Activated T-cell treated with anti-CD3 and anti-CD28 coated beads, Interleukin-2, amount 50 U/mL, for 48 hours (primary cell): ENCODE measurements around the gene TTLL6.
A peak's percentile ranks its signal among the peaks of the same experiment; 100 is the strongest.

ENCODE experiments used
- DNase-seq, 2 experiments: peaks; one replicate each; pipeline ENCODE4 v3.0.0-alpha.2; 2020

The TTLL6 gene

DNA sequence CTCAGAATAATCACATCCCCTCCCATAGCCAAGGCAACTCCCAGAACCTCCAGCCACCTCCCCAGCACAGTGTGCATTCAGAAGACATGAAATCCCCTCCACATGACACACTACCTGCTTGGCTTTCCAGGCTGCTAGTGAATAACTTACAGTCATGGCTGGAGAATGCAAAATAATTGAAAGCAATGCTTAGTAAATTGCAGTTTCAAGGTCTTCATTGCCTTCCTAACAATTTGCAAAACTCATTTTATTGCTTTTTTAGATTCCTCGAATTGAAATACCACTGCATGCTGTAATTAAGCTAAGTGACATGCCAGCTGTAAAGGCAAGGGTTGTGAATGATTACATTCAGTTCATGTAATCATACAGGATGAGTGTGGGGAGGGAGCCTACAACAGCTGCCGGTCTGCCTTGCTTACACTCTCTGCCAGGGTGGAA, 59.5 kb downstream of the TTLL6 start:
- no peak for DNase-seq

DNA sequence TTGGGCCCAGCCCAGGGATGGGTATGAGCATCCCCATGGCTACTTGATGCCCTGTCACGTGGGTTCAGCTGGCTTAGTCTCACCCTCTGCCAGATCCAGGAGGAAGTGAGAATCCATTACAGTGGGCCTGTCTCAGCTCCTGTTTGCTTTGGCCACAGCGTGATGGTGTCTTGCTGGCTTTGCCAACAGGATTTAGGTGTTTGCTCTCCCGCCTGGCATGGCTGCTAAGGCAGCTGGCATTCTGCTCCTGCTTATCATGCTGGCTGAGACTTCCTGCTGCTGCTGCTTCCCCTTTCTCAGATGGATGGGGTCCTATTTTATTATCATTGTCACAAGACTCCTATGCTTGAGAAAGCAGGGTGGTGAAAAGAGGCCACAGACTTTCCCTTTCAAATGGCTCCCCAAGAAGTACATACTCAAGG, 60.2 kb downstream of the TTLL6 start:
- no peak for DNase-seq

DNA sequence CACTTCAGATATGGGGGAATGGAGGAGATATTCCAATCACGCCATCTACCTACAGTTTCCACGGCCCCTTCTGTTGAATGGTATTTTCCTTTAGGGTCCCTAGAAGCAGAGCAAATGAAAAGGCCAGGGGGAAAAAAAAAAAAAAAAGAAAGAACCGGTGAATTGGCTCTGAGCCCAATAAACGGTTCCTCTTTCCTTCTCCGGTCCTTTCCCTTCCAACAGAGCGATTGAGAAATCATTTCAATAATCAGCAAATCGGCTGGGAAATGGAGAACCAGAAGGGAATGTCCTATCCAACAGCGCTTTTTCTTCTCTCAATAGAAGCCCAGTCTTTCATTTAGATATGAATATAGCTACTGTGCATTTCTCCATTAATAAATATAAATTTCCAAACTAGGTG, 61.7 kb downstream of the TTLL6 start:
- no peak for DNase-seq

DNA sequence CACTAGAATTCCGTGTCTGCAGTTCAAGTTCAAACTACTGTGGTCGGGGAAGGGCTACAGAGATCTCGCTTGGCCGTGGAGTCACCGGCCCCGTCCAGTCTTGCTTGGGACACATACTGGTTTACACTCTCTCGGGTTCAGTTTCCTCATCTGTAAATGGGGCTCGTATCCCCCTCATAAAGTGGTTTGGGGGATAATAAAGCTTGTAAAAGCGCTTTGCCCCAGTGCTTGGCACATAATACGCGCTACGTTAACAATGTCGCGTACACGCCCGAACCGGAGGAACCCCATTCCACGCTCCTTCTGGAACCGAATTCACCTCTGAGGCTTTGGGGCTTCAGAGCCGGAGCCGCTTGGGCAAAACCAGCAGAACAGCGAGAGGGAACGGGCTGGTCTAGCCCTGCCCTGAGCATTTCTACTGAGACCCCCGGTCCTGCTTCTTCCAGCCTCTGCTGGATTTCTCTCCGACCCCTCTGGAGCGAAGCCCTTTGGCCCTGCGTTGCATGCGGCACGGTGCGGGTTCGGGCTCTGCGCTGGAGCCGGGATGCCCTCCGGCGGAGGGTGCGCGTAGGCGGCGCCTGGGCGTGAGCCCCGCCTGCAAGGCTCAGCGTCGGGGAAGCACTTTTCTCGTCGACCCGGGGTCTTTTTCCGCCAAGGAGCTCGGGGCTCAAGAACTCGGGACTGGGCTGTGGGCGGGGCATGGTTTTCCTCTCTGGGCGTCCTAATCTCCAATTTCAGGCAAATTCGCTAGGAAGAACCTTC, 62.3 kb downstream of the TTLL6 start:
- no peak for DNase-seq

DNA sequence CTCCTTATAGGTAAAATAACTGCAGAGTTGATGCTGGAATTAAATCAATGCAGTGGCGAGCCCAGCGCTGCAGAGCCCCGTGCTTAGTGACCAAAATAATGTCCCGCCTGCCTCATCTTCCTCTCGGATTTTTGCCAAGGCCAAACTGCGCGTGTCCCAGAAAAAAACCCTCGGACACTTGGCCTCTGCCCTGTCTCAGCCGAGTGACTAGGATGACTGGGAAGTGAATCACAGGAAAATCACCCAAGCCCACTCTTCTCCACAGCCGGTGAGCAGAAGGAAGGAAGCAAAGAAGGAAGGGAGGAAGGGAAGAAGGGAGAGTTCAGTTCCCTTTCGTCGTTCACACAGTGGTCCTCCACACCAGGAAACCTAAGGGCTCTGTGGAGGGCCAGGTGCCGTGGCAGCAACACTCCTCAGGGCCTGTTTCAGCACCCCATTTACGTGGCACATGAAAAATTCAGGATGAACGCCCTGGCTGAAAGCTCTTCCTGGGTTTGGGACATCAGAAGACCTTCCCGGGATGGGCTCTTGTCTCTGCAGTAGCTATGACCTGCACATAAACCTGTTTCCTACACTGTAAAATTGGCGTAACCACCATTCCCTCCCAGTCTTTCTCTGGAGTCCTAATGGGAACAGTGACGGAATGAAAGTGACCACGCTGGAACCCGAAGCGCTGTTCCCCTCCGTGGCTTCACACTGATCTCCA, 63.1 kb downstream of the TTLL6 start:
- no peak for DNase-seq

DNA sequence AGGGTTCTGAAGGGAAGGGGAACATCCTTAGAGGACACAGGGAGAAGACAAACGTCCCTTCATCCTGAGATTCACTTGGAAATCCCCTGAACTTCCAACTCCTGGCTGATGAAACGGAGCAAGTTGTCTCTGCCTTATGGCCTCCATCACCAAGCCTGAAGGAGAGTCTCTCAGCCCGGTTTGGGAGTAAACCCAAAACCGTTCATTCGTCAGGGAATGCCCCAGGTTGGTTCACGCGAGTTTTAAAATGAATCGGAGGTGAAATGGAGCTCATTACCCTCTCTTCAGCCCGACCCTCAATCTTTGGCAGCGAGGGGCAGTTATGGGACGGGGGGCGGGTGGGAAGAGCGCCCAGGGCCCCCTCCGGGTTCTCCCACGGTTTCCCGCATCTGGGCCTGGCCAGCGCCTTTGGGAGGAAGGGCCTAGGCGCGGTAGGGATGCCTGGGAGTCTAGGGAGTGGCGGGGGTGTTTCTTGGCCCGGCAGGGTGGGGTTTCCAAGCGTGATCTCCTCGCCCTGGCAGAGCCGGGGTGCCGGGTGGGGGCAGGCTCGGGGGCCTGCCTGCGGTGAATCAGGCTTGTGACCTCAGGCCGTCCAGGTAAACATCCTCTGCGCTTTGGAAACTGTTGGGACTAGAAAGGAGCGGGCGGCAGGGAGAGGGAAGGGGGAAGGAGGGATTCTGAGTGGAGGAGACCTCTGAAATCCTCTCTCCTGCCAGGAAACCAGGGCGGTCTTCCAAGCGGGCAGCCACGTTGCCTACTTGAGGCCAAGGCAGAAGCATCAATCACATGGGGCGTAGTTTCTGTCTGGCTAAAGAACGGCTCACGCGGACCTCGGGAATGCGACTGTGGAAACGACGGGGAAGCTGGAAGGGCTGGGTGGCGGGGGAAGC, 64.4 kb downstream of the TTLL6 start:
- DNase-seq: no peak

DNA sequence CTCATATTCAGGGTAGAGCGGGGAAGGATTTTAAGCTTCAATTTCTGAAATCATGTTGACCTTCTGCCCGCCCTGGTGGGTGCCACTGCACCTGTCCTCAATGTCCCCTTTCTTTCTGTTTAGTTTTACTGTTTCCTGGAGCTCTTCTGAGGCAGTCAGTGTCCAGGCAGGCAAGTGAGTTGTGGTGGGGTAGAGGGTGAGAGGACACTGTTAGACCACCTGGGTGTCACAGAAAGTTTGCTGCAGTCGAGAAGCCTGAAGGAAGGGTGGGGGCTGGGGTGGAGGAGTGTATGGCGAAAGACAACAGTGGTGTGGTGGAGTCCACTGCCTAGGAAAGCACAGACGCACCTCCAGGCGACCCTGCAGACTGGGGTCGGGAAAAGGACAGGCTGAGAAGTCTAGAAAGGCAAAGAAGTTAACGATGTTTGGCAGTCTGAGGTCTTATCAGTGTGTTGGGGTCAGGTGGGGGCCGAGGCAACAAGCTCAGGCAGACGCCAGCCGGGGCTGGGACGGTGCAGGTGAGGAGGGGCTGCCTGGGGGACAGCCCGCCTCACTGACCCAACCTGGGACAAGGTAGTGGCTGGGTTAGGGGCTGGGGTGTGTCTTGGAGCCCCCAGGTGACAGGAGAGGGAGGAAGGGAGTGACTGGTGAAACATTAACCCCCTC, 65.2 kb downstream of the TTLL6 start:
- DNase-seq: no peak

DNA sequence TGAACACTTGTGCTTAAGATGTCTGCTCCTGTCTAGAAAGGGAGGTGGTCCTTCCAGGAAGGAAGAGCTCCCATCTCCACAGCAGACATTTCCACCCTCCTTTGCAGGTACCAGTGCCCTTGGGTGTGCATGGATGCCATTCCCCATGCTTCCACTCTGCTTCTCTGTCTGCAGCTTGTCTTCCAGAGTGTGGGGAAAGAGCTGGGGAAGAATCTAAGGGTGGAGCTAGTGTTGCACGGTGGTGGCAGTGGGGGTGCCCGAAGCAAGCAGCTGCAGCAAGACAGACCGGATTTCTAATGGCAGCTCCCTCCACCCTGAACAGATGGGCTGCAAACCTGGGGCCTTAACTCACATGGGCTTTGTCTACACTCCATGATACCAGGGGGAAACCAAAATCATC, 65.9 kb downstream of the TTLL6 start:
- DNase-seq: no peak

DNA sequence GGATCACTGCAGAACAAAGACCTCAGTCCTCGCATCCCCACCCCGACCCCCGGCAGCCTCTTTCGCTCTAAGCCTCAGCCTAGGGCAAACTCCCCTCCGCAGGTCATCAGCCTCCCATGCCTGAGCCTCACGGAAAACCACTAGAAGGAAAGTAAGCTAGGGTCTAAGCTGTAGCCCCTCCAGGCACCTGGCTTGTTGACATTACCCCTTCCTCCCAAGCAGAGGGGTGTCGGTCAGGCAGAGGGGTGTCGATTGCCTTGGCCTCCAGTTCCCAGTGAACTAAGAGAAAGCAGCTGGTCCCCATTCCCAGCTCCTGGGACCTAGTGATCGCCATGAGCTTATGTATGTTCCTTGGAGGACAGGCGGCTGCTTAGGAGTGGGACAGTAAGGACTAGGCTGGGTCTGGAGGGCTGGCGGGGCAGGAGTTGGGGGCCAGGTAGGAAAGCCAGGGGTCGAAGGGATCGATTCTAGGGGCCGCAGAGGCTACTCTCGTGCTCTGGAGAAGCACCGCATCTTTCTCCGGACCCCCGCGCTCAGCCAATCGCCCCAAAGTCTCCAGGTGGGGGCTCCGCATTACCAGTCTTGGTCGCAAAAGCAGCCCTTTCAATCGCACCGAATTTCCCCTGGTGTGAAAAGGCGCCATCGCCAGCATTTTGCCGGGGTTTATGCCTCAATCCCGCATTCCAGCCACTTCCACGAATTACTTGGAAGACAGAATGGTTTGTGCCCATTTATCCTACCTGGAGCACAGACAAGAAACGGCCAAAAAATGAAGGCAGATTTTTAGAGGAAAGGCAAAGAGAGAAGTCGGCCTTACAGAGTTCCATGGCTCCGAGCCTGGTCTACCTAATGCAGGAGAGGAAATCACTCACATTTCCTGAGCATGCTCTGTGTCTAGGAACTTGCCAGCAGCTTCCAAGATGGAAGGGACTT, 67.1 kb downstream of the TTLL6 start:
- DNase-seq: no peak

DNA sequence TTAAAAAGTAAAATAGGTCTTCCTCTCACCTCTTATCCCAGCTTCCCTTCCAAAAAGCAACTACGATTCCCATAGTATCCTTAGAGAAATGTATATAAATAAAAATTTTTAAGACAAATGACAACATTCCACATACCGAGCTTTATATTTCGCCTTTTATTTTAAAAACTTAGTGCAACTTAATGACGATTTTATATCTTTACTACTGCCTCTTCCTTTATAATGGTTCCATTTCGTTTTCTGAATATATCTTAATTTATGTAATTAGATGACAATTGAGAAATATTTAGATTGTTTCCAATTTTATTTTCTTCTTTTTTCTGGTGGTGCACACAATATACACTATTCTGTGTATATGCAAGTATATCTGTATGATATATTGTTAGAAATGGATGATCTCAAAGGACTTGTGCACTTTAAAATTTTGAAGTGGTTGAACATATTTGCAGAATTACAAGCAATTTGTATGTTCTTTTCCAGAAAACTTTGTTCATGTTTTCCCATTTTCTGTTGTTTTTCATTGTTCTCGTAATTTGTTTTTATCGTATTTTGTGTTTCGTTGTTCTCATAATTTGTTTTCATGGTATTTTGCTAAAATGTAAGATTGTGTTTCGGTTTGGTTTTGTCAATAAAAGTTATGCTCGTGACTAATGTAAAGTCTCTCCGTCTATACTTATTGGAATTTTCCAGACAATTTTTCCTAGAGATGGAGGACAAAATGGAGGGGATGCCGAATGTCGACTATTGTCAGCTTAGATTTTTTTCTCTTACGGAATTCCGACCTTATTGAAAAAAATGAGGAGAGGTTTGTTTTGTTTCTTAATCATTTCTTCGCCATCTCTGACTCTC, 68.1 kb downstream of the TTLL6 start:
- no peak for DNase-seq

DNA sequence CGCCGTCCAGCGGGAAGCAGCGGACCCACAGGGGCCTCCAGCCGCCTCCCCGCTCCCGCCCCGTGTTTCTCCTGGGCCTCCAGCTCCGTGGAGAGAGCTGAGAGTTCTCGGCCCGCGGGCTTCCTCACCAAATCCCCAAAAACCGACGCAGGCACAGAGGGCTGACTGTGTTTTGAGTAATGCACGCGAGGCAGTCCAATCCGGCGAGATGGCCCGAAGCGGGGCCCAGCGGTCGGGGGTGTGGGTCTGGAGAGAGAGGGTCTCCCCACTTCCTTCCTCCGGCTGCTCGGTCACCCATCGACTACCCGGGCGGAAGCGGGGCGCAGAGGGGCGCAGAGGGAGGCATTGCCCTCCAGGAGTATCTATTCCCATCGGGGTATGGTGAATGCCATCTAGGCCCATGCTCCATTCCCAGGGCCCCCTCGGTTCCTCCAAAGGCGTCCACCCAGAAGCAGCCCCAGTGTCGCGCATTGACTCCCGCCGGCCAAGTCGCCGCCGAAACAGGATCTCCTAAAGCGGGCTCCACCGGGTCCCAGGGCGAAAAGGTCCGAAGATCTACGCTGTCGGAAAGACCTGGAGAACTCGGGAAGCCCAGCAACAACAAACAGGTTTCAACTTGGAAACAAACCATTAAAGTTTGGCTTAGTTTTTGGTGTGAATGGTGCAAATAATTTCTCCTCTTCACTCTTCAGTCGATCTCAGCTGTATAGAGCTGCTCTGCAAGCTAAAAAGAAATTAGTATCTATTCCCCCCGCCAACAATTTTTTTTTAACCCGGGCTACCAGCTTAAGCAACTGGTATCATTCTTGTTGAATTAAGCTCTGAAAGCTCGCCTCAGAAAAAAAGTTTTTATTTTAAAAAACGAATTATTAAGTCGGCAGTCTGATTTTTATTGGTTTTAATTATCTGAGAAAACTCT, 69.3 kb downstream of the TTLL6 start:
- DNase-seq: peak in 1 of 2 experiments; percentile 25

DNA sequence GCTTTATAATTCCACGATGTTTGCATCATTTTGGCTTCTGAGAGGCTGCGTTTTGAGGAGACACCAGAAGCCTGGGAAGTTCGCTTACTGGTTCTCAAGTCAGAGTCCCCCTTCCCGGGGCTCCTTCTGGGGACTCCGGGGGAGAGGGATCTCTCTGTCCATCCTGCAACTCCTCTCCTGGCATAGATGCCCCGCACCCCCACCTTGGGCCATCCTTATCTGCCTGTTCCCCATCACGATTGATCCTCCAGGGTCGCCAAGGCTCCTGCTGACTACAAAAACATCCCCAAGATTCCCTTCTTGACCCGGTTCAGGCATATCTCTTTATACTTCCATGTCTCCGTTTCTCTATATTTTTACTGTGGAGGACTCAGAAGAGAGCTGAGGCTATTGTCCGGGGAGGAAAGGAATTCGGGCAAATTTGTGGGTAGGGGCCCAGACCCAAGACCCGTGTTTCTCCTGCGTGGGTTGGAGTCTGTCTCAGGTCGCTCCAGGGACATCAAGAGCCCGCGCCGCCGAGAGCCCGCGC, 70.0 kb downstream of the TTLL6 start:
- no peak for DNase-seq

DNA sequence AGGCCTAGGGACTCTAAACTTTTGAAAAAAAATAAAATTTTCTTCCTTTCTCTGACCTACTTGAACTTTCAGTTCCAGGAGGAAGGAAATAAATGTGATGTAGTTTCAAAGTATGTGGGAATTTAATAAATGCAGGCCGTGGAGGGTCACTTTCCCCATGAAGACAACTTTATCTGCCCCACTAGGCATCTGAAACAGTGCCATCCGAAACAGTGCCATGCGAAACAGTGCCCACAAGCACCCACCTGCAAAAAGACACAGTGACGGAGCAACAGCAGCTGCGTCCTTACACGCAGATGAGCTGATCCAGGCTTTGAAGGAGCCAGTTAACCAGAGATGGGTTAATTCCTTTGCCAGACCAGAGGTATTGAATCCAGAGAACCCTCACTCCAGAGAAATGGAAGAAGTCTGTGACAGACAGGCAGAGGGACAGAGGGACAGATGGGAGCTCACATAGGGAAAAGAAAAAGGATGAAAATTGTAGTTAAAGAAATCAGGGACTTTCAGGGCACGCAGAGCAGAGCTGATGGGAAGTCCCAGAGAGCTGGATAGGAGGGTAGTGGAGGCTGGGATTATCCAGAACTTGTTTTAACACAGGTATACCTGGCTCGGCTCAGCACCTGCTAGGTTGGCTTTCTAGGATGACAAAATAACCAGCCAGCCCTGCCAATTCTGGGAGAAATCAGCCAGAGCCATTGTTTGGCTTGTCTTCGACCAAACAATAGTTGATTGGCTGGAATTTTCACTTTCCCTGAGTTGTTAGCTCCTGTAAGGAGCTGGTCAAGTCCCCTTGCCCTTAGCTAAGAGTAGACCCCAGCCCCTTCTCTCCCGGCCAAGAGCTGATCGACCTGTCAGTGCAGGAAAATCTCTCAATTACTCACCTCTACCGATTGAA, 71.4 kb downstream of the TTLL6 start:
- DNase-seq: no peak

DNA sequence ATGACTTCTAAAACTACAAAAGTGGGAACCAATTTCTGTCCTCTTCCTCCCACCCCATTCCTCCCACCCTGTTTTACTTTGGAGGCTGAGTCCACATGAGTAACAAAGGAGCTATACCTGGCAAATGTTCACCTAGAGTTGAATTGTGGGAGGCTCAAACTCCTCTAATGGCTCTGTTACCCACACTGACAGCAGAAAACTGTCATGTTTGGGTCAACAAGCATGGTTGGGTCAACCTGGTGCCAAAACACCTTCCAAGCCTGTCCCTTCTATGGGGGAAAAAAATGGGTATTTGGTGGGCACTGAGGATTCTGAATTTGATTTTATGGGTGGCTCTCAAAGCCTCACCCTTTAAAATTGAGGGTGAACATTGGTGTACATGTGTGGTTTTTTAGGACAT, 76.5 kb downstream of the TTLL6 start:
- DNase-seq: no peak

DNA sequence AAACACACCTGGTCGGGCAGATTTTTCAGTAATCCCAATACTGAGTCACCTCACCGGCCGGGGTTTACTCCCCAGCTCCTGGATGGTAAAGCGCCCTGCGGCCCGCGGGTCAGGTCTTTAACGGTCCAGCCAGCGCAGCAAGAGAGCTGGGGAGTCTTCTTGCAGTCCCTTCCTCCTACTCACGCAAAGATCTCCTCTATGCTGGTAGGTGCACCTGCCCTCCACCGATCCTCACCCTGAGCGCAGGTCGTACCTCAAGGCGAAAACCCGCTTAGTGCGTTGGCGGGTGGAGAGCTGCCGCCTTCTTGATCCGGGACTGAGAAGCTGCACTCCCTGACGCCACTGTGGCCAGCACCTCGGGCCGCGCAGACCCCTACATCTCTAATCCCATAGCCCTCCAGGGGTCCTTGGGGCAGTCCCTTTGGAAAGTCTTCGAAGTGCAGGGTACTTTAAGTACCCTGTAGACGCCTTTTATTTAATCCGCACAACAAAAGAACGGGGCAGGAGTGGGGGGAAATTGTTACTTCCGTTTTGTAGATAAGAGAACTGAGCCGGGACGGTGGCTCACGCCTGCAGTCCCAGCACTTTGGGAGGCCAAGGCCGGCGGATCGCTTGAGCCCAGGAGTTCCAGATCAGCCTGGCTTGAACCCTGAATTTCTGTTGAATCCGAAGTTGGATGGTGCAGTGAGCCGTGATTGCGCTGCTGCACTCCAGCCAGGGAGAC, 78.1 kb downstream of the TTLL6 start:
- DNase-seq: no peak

DNA sequence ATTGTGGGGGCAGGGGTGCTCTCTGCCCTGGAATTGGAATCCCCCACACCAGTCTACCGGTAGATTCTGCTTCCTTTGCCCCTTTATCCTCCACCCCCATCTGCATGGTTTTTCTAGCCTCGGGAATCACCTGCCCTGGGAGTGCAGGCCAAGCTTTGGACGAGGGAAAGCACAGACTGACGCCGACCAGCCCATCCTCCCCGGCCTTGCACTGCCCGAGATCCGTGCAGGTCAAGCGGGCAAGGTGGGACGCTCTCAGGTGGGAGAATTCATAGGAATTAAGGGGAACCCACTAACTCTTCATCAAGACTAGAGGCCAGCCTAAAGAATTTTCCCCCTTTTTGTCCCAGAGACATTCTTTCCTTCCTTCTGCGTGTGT, 78.6 kb downstream of the TTLL6 start:
- DNase-seq: no peak

DNA sequence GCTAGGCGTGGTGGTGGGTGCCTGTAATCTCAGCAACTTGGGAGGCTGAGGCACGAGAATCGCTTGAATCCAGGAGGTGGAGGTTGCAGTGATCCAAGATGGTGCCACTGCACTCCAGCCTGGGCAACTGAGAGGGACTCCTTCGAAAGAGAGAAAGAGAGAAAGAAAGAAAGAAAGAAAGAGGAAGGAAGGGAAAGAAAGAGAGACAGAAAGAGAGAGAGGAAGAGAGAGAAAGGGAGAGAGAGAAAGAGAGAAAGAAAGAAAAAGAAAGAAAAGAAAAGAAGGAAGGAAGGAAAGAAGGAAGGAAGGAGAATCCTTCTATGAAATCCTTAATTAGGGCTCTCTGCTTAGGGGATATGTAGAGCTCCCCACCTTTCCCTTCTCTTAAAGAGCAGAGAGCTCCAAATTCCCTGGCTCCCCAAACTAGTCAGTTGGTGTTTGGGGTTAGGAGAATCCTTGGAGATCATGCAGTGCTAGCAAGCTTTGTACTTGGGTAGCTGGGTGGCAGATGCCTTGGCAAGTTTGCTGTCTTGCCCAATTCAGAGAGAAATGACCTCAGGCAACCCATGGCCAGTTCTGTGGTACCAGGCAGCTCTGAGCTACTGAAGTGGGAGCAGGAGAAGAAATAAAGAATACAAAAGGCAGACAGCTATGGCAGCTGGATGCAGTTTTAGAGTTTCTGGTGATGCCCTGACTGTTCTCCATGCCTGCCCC, 79.5 kb downstream of the TTLL6 start:
- no peak for DNase-seq
